Measurements from ENCODE around the gene TLR8.

DNA sequence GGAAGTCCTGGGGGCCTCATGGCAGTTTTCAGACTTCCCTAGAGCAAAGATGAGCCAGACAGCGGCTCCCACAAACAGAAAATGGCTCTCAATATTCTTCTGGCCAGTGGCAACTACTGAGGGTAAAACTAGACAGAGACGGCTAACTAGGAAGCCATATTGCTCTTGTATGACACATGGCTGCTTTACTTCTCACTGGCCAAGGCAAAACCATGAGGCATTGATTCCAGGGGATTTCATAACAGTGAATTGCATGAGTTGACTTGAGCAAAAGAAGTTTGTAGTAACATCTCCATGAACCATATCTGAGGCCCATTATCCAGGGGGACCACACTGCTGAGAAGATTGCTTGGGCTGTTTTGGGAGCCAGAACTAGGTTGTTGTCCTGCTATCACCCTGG, 13.7 kb upstream of the TLR8 start:
- TF ChIP-seq CTCF (conservative IDR thresholded peaks at IDR 0.05; ENCODE audit: low read depth in 2 of 2) (no peak), JUNB (IDR thresholded peaks at IDR 0.05; ENCODE audit: unreplicated experiment) (no peak), EZH2phosphoT487 (IDR thresholded peaks at IDR 0.05; ENCODE audit: unreplicated experiment) (no peak), EZH2 (IDR thresholded peaks at IDR 0.05; ENCODE audit: low read depth, unreplicated experiment) (no peak), POLR2AphosphoS5 (IDR thresholded peaks at IDR 0.05; ENCODE audit: low read depth) (no peak)
- TF ChIP-seq, protein P1, sequence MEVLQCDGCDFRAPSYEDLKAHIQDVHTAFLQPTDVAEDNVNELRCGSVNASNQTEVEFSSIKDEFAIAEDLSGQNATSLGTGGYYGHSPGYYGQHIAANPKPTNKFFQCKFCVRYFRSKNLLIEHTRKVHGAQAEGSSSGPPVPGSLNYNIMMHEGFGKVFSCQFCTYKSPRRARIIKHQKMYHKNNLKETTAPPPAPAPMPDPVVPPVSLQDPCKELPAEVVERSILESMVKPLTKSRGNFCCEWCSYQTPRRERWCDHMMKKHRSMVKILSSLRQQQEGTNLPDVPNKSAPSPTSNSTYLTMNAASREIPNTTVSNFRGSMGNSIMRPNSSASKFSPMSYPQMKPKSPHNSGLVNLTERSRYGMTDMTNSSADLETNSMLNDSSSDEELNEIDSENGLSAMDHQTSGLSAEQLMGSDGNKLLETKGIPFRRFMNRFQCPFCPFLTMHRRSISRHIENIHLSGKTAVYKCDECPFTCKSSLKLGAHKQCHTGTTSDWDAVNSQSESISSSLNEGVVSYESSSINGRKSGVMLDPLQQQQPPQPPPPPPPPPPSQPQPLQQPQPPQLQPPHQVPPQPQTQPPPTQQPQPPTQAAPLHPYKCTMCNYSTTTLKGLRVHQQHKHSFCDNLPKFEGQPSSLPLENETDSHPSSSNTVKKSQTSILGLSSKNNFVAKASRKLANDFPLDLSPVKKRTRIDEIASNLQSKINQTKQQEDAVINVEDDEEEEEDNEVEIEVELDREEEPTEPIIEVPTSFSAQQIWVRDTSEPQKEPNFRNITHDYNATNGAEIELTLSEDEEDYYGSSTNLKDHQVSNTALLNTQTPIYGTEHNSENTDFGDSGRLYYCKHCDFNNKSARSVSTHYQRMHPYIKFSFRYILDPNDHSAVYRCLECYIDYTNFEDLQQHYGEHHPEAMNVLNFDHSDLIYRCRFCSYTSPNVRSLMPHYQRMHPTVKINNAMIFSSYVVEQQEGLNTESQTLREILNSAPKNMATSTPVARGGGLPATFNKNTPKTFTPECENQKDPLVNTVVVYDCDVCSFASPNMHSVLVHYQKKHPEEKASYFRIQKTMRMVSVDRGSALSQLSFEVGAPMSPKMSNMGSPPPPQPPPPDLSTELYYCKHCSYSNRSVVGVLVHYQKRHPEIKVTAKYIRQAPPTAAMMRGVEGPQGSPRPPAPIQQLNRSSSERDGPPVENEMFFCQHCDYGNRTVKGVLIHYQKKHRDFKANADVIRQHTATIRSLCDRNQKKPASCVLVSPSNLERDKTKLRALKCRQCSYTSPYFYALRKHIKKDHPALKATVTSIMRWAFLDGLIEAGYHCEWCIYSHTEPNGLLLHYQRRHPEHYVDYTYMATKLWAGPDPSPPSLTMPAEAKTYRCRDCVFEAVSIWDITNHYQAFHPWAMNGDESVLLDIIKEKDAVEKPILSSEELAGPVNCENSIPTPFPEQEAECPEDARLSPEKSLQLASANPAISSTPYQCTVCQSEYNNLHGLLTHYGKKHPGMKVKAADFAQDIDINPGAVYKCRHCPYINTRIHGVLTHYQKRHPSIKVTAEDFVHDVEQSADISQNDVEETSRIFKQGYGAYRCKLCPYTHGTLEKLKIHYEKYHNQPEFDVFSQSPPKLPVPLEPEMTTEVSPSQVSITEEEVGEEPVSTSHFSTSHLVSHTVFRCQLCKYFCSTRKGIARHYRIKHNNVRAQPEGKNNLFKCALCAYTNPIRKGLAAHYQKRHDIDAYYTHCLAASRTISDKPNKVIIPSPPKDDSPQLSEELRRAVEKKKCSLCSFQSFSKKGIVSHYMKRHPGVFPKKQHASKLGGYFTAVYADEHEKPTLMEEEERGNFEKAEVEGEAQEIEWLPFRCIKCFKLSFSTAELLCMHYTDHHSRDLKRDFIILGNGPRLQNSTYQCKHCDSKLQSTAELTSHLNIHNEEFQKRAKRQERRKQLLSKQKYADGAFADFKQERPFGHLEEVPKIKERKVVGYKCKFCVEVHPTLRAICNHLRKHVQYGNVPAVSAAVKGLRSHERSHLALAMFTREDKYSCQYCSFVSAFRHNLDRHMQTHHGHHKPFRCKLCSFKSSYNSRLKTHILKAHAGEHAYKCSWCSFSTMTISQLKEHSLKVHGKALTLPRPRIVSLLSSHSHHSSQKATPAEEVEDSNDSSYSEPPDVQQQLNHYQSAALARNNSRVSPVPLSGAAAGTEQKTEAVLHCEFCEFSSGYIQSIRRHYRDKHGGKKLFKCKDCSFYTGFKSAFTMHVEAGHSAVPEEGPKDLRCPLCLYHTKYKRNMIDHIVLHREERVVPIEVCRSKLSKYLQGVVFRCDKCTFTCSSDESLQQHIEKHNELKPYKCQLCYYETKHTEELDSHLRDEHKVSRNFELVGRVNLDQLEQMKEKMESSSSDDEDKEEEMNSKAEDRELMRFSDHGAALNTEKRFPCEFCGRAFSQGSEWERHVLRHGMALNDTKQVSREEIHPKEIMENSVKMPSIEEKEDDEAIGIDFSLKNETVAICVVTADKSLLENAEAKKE (CRISPR knock-in tag; IDR thresholded peaks at IDR 0.05): no peak
- TF ChIP-seq, protein P2, sequence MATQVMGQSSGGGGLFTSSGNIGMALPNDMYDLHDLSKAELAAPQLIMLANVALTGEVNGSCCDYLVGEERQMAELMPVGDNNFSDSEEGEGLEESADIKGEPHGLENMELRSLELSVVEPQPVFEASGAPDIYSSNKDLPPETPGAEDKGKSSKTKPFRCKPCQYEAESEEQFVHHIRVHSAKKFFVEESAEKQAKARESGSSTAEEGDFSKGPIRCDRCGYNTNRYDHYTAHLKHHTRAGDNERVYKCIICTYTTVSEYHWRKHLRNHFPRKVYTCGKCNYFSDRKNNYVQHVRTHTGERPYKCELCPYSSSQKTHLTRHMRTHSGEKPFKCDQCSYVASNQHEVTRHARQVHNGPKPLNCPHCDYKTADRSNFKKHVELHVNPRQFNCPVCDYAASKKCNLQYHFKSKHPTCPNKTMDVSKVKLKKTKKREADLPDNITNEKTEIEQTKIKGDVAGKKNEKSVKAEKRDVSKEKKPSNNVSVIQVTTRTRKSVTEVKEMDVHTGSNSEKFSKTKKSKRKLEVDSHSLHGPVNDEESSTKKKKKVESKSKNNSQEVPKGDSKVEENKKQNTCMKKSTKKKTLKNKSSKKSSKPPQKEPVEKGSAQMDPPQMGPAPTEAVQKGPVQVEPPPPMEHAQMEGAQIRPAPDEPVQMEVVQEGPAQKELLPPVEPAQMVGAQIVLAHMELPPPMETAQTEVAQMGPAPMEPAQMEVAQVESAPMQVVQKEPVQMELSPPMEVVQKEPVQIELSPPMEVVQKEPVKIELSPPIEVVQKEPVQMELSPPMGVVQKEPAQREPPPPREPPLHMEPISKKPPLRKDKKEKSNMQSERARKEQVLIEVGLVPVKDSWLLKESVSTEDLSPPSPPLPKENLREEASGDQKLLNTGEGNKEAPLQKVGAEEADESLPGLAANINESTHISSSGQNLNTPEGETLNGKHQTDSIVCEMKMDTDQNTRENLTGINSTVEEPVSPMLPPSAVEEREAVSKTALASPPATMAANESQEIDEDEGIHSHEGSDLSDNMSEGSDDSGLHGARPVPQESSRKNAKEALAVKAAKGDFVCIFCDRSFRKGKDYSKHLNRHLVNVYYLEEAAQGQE (IDR thresholded peaks at IDR 0.05; ENCODE audit: unreplicated experiment): no peak

Data from GM23338 (cell line).